H9 (cell line): ENCODE results near the gene RBP2. TPM values are rescaled to one million over a fixed set of nuclear protein-coding genes. Genes with fewer than 3 reads are reported as not detected.

Source experiments
- DNase-seq: peaks from one replicate; pipeline ENCODE4 v3.0.0-alpha.2; 2017
- H2AFZ ChIP-seq: one replicate; pipeline ENCODE4 v1.6.1; 2013; ENCODE audit warnings: mild to moderate bottlenecking, low read length, control low read depth, moderate library complexity
- H2AK5ac ChIP-seq: 2 replicates; pipeline ENCODE4 v1.6.1; 2013; ENCODE audit warnings: low read length, control low read depth, mixed read lengths; ENCODE audit not compliant: insufficient read length
- H2BK120ac ChIP-seq: one replicate; pipeline ENCODE4 v1.6.1; 2013; ENCODE audit warnings: low read depth, mild to moderate bottlenecking, low read length, control low read depth, inconsistent platforms; ENCODE audit not compliant: poor library complexity, severe bottlenecking
- H2BK12ac ChIP-seq: 2 replicates; pipeline ENCODE4 v1.6.1; 2013; ENCODE audit warnings: low read length, control low read depth, mixed read lengths, low read depth; ENCODE audit not compliant: insufficient read length
- H2BK15ac ChIP-seq: 2 replicates; pipeline ENCODE4 v1.6.1; 2013; ENCODE audit warnings: low read depth, low read length, control low read depth
- H2BK20ac ChIP-seq: one replicate; pipeline ENCODE4 v1.6.1; 2013; ENCODE audit warnings: low read depth, mild to moderate bottlenecking, low read length, control low read depth, inconsistent platforms; ENCODE audit not compliant: poor library complexity, severe bottlenecking
- H2BK5ac ChIP-seq: 2 replicates; pipeline ENCODE4 v1.6.1; 2013; ENCODE audit warnings: low read length, control low read depth, mixed read lengths; ENCODE audit not compliant: insufficient read length
- H3K14ac ChIP-seq: 2 replicates; pipeline ENCODE4 v1.6.1; 2013; ENCODE audit warnings: low read length, control low read depth; ENCODE audit not compliant: insufficient read depth
- H3K18ac ChIP-seq: 2 replicates; pipeline ENCODE4 v1.6.1; 2013; ENCODE audit warnings: low read depth, mild to moderate bottlenecking, mixed read lengths, low read length, control low read depth; ENCODE audit not compliant: insufficient read length
- H3K23ac ChIP-seq: 2 replicates; pipeline ENCODE4 v1.6.1; 2013; ENCODE audit warnings: low read length, control low read depth, mixed read lengths, low read depth; ENCODE audit not compliant: insufficient read length
- H3K23me2 ChIP-seq: 2 replicates; pipeline ENCODE4 v1.6.1; 2013; ENCODE audit warnings: low read depth, mild to moderate bottlenecking, mixed read lengths, low read length, control low read depth; ENCODE audit not compliant: insufficient read length, poor library complexity, severe bottlenecking
- H3K27ac ChIP-seq: 2 replicates; pipeline ENCODE4 v1.5.1; 2013; ENCODE audit warnings: low read length, control low read depth, mixed read lengths, low read depth; ENCODE audit not compliant: insufficient read length
- H3K27me3 ChIP-seq: 2 replicates; pipeline ENCODE4 v1.6.1; 2013; ENCODE audit warnings: low read length, control low read depth, inconsistent platforms; ENCODE audit not compliant: insufficient read depth
- H3K4ac ChIP-seq: 2 replicates; pipeline ENCODE4 v1.6.1; 2013; ENCODE audit warnings: low read depth, mild to moderate bottlenecking, control low read depth, inconsistent platforms, low read length, moderate library complexity
- H3K4me1 ChIP-seq: 2 replicates; pipeline ENCODE4 v1.6.1; 2013; ENCODE audit warnings: low read length, control low read depth, inconsistent platforms; ENCODE audit not compliant: insufficient read depth
- H3K4me2 ChIP-seq: 2 replicates; pipeline ENCODE4 v1.6.1; 2013; ENCODE audit warnings: low read length, control low read depth, mixed read lengths; ENCODE audit not compliant: insufficient read length, insufficient read depth
- H3K56ac ChIP-seq: 2 replicates; pipeline ENCODE4 v1.6.1; 2013; ENCODE audit warnings: low read depth, mild to moderate bottlenecking, mixed read lengths, low read length, control low read depth; ENCODE audit not compliant: insufficient read length
- H3K79me1 ChIP-seq: 2 replicates; pipeline ENCODE4 v1.6.1; 2013; ENCODE audit warnings: low read depth, mild to moderate bottlenecking, moderate library complexity, low read length, control low read depth, inconsistent platforms; ENCODE audit not compliant: insufficient read depth, poor library complexity, severe bottlenecking
- H3K79me2 ChIP-seq: 2 replicates; pipeline ENCODE4 v1.6.1; 2013; ENCODE audit warnings: low read length, control low read depth, inconsistent platforms; ENCODE audit not compliant: insufficient read depth
- H3K9ac ChIP-seq: 2 replicates; pipeline ENCODE4 v1.6.1; 2013; ENCODE audit warnings: low read length, control low read depth, mixed read lengths; ENCODE audit not compliant: insufficient read length; ENCODE audit errors: extremely low read depth
- H3K9me3 ChIP-seq: one replicate; pipeline ENCODE4 v1.6.1; 2013; ENCODE audit warnings: low read depth, low read length, inconsistent platforms; ENCODE audit not compliant: control insufficient read depth
- H3T11ph ChIP-seq: one replicate; pipeline ENCODE4 v1.6.1; 2013; ENCODE audit warnings: mild to moderate bottlenecking, low read length, control low read depth, inconsistent platforms
- H4K20me1 ChIP-seq: one replicate; pipeline ENCODE4 v1.6.1; 2013; ENCODE audit not compliant: control insufficient read depth, insufficient read length, insufficient read depth
- H4K5ac ChIP-seq: 2 replicates; pipeline ENCODE4 v1.6.1; 2013; ENCODE audit warnings: low read depth, mild to moderate bottlenecking, mixed read lengths, low read length, control low read depth; ENCODE audit not compliant: insufficient read length
- H4K8ac ChIP-seq: replicated peaks from 2 replicates; pipeline ENCODE4 v1.6.1; 2013; ENCODE audit warnings: low read length, control low read depth, mixed read lengths, low read depth; ENCODE audit not compliant: insufficient read length
- H4K91ac ChIP-seq: 2 replicates; pipeline ENCODE4 v1.6.1; 2013; ENCODE audit warnings: low read depth, mild to moderate bottlenecking, moderate library complexity, mixed read lengths, low read length, control low read depth; ENCODE audit not compliant: insufficient read length
- H3K27ac Mint-ChIP-seq, 3 experiments: 2 replicates in 2 of 3; 3 replicates in 1 of 3; pipeline ENCODE4 v1.8.0; 2020 to 2021; ENCODE audit warnings: mixed read lengths in 3 of 3, mild to moderate bottlenecking in 1 of 3, moderate library complexity in 1 of 3
- H3K27me3 Mint-ChIP-seq: 2 replicates; pipeline ENCODE4 v1.8.0; 2021; ENCODE audit warnings: low read depth, mild to moderate bottlenecking, moderate library complexity, mixed read lengths
- H3K36me3 Mint-ChIP-seq, 3 experiments: 2 replicates in 2 of 3; 3 replicates in 1 of 3; pipeline ENCODE4 v1.8.0; 2020 to 2021; ENCODE audit warnings: low read depth in 3 of 3, mixed read lengths in 3 of 3; ENCODE audit not compliant: insufficient read depth in 1 of 3
- H3K4me1 Mint-ChIP-seq, 2 experiments: 2 replicates each; pipeline ENCODE4 v1.8.0; 2020; ENCODE audit warnings: mixed read lengths in 2 of 2
- H3K4me3 Mint-ChIP-seq, 2 experiments: 2 replicates in 1 of 2; 3 replicates in 1 of 2; pipeline ENCODE4 v1.8.0; 2020 to 2021; ENCODE audit warnings: mild to moderate bottlenecking in 2 of 2, mixed read lengths in 2 of 2, moderate library complexity in 1 of 2
- H3K9me3 Mint-ChIP-seq, 2 experiments: 2 replicates in 1 of 2; 3 replicates in 1 of 2; pipeline ENCODE4 v1.8.0; 2020; ENCODE audit warnings: mild to moderate bottlenecking in 2 of 2, mixed read lengths in 2 of 2, moderate library complexity in 1 of 2
- CTCF ChIP-seq: fragments of 200-600 bp; sonication (generic); conservative IDR thresholded peaks from 3 replicates; pipeline ENCODE4 v1.8.0; 2021; ENCODE audit warnings: antibody characterized with exemption, mild to moderate bottlenecking
- WGBS: extraction: QIAGEN DNeasy Blood & Tissue Kit; methylation state at CpG from one replicate; pipeline ENCODE4 v1.1.7; 2013; ENCODE audit warnings: missing lambda C conversion rate, low lambda C conversion rate, mixed read lengths; ENCODE audit not compliant: insufficient read length; ENCODE audit errors: extremely low coverage; 5-methylcytosine and 5-hydroxymethylcytosine counted together
- total RNA-seq: library from RNA; stranded (reverse); gene quantifications from 2 replicates; pipeline ENCODE4 v1.2.1, GENCODE V29; 2021

The RBP2 gene
- total RNA-seq, 1 experiment from 2014 or later = not detected

GRCh38 chr3:139517321-139518065 lies 41.2 kb upstream of the RBP2 start:
- H3K79me2 ChIP-seq = no peaks in the 10 kb centered on the region
- H3K9ac ChIP-seq = no peak overlapping the region
- H3K9me3 ChIP-seq = no peaks in the 10 kb centered on the region
- H3K27ac ChIP-seq = no peak overlapping the region
- no peak overlapping the region for H3K4me2 ChIP-seq
- no peak overlapping the region for H4K8ac ChIP-seq
- no peak overlapping the region for H3K4ac ChIP-seq
- Mint-ChIP-seq H3K36me3 (peaks cover 0 to under 1% (median 0%) of the 10 kb centered on the region in 3 experiments; a peak in 2 of 7 replicates), H3K27me3 (peaks cover 7% of the 10 kb centered on the region), H3K4me1 (peaks cover 5 to 7% of the 10 kb centered on the region in 2 experiments), H3K27ac (no peak overlapping the region), H3K4me3 (no peak overlapping the region), H3K9me3 (0 out of 5 replicates have a peak, but pooled peaks cover 0 to 1% of the 10 kb centered on the region in 2 experiments)
- H2BK12ac ChIP-seq = no peak overlapping the region
- no peak overlapping the region for H2BK20ac ChIP-seq
- H2AFZ ChIP-seq = no peak overlapping the region
- H3K23me2 ChIP-seq = no peaks in the 10 kb centered on the region
- no CpG with 5 or more reads among the region's 5 CpGs for WGBS
- H4K5ac ChIP-seq = no peak overlapping the region
- H3K79me1 ChIP-seq = no peaks in the 10 kb centered on the region
- no peak overlapping the region for H2BK15ac ChIP-seq
- no peak overlapping the region for H4K91ac ChIP-seq
- H3K14ac ChIP-seq = no peak overlapping the region
- H3K27me3 ChIP-seq = no peaks in the 10 kb centered on the region; the same call in 1 of the 2 replicates
- H3K18ac ChIP-seq = no peak overlapping the region
- H3K23ac ChIP-seq = no peak overlapping the region
- H3K4me1 ChIP-seq = no peaks in the 10 kb centered on the region
- H2AK5ac ChIP-seq = no peak overlapping the region
- no peak overlapping the region for H2BK120ac ChIP-seq
- TF ChIP-seq CTCF = no peak
- no peak overlapping the region for H2BK5ac ChIP-seq
- no peak overlapping the region for H3K56ac ChIP-seq
- no peak for DNase-seq
- H4K20me1 ChIP-seq = peaks cover 3% of the 10 kb centered on the region
- H3T11ph ChIP-seq = no peak overlapping the region
